ENCODE measurements around the gene ADCYAP1R1.
"Not testable (repeated sequence)": the region's sequence is repeated elsewhere in the genome, so short reads cannot be mapped to it uniquely, and the experiment has no call there.

The ADCYAP1R1 gene

GRCh38 chr7:31146030-31146429 is 93.9 kb downstream of the ADCYAP1R1 start:
- Histone ChIP-seq H3K4me3 (ENCODE audit: low read depth in 1 of 2, low read length in 2 of 2) (no peak overlapping the region), H3K4me2 (ENCODE audit: insufficient read depth, low read length) (no peak overlapping the region), H3K4me1 (ENCODE audit: insufficient read depth, low read length) (no peaks in the 10 kb centered on the region), H2AFZ (ENCODE audit: low read depth, low read length) (no peak overlapping the region), H3K27ac (ENCODE audit: low read length) (no peak overlapping the region), H3K9me3 (ENCODE audit: insufficient read depth, low read length, severe bottlenecking) (no peaks in the 10 kb centered on the region), H3K36me3 (ENCODE audit: insufficient read depth, low read length) (no peaks in the 10 kb centered on the region), H3K9ac (ENCODE audit: low read depth, low read length) (no peak overlapping the region), H3K79me2 (ENCODE audit: insufficient read depth, low read length) (no peaks in the 10 kb centered on the region), H3K27me3 (ENCODE audit: insufficient read depth, low read length, poor library complexity) (no peaks in the 10 kb centered on the region), H4K20me1 (ENCODE audit: insufficient read depth, low read length) (no peaks in the 10 kb centered on the region)
- TF ChIP-seq CTCF (IDR thresholded peaks at IDR 0.05; ENCODE audit: borderline replicate concordance, extremely low read depth, low read length, poor library complexity, severe bottlenecking) = no peak
- no peak for TF ChIP-seq EZH2 (IDR thresholded peaks at IDR 0.05; ENCODE audit: borderline replicate concordance, low read depth, low read length, severe bottlenecking)
- DNase-seq = no peak
- ATAC-seq (ENCODE audit: insufficient read depth, low read depth) = no peak

- Histone ChIP-seq H2AFZ (ENCODE audit: low read depth, low read length) (no peak overlapping the region), H3K9me3 (ENCODE audit: insufficient read depth, low read length, severe bottlenecking) (no peaks in the 10 kb centered on the region), H3K4me1 (ENCODE audit: insufficient read depth, low read length) (no peaks in the 10 kb centered on the region), H3K4me3 (ENCODE audit: low read depth in 1 of 2, low read length in 2 of 2) (no peak overlapping the region), H3K36me3 (ENCODE audit: insufficient read depth, low read length) (no peaks in the 10 kb centered on the region), H3K27me3 (ENCODE audit: insufficient read depth, low read length, poor library complexity) (no peaks in the 10 kb centered on the region), H3K27ac (ENCODE audit: low read length) (no peak overlapping the region), H4K20me1 (ENCODE audit: insufficient read depth, low read length) (no peaks in the 10 kb centered on the region), H3K79me2 (ENCODE audit: insufficient read depth, low read length) (no peaks in the 10 kb centered on the region), H3K4me2 (ENCODE audit: insufficient read depth, low read length) (no peak overlapping the region), H3K9ac (ENCODE audit: low read depth, low read length) (no peak overlapping the region)
- ATAC-seq (ENCODE audit: insufficient read depth, low read depth) = no peak
- no peak for DNase-seq
- TF ChIP-seq EZH2 (IDR thresholded peaks at IDR 0.05; ENCODE audit: borderline replicate concordance, low read depth, low read length, severe bottlenecking) = no peak
- no peak for TF ChIP-seq CTCF (IDR thresholded peaks at IDR 0.05; ENCODE audit: borderline replicate concordance, extremely low read depth, low read length, poor library complexity, severe bottlenecking)
Observed at GRCh38 chr7:31146538-31146937, 94.4 kb downstream of the ADCYAP1R1 start.

- no peak overlapping the region for H3K9ac ChIP-seq (ENCODE audit: low read depth, low read length)
- no peaks in the 10 kb centered on the region for H4K20me1 ChIP-seq (ENCODE audit: insufficient read depth, low read length)
- DNase-seq (no peak), ATAC-seq (ENCODE audit: insufficient read depth, low read depth) (no peak)
- H3K4me1 ChIP-seq (ENCODE audit: insufficient read depth, low read length) = no peaks in the 10 kb centered on the region
- H3K4me3 ChIP-seq (ENCODE audit: low read depth in 1 of 2, low read length in 2 of 2) = no peak overlapping the region
- no peak overlapping the region for H3K27ac ChIP-seq (ENCODE audit: low read length)
- no peaks in the 10 kb centered on the region for H3K36me3 ChIP-seq (ENCODE audit: insufficient read depth, low read length)
- H3K4me2 ChIP-seq (ENCODE audit: insufficient read depth, low read length) = no peak overlapping the region
- H3K9me3 ChIP-seq (ENCODE audit: insufficient read depth, low read length, severe bottlenecking) = no peaks in the 10 kb centered on the region
- TF ChIP-seq EZH2 (IDR thresholded peaks at IDR 0.05; ENCODE audit: borderline replicate concordance, low read depth, low read length, severe bottlenecking) = no peak
- TF ChIP-seq CTCF (IDR thresholded peaks at IDR 0.05; ENCODE audit: borderline replicate concordance, extremely low read depth, low read length, poor library complexity, severe bottlenecking) = no peak
- no peak overlapping the region for H2AFZ ChIP-seq (ENCODE audit: low read depth, low read length)
- H3K79me2 ChIP-seq (ENCODE audit: insufficient read depth, low read length) = no peaks in the 10 kb centered on the region
- no peaks in the 10 kb centered on the region for H3K27me3 ChIP-seq (ENCODE audit: insufficient read depth, low read length, poor library complexity)
Observed at GRCh38 chr7:31151849-31152248, 99.7 kb downstream of the ADCYAP1R1 start.

GRCh38 chr7:31153318-31153717 is 101.2 kb downstream of the ADCYAP1R1 start:
- not testable (repeated sequence) for H3K9ac ChIP-seq (ENCODE audit: low read depth, low read length); H3K4me1 ChIP-seq (ENCODE audit: insufficient read depth, low read length); H3K27me3 ChIP-seq (ENCODE audit: insufficient read depth, low read length, poor library complexity); H3K4me2 ChIP-seq (ENCODE audit: insufficient read depth, low read length); DNase-seq; H3K36me3 ChIP-seq (ENCODE audit: insufficient read depth, low read length); H3K27ac ChIP-seq (ENCODE audit: low read length); ATAC-seq (ENCODE audit: insufficient read depth, low read depth); H4K20me1 ChIP-seq (ENCODE audit: insufficient read depth, low read length); H2AFZ ChIP-seq (ENCODE audit: low read depth, low read length); H3K79me2 ChIP-seq (ENCODE audit: insufficient read depth, low read length); H3K9me3 ChIP-seq (ENCODE audit: insufficient read depth, low read length, severe bottlenecking); H3K4me3 ChIP-seq (ENCODE audit: low read depth in 1 of 2, low read length in 2 of 2)
